ENCODE data around the gene ARHGAP25.

Gene ARHGAP25

GRCh38 chr2:68743531-68743930, 8.9 kb downstream of the ARHGAP25 start:
- no peak for DNase-seq

GRCh38 chr2:68744366-68744912, 9.8 kb downstream of the ARHGAP25 start:
- no peak for DNase-seq

- no peak for DNase-seq
Measured at GRCh38 chr2:68745006-68745405, 10.4 kb downstream of the ARHGAP25 start.

- DNase-seq: no peak
Measured at GRCh38 chr2:68746408-68746807, 11.8 kb downstream of the ARHGAP25 start.

GRCh38 chr2:68747413-68747812, 12.8 kb downstream of the ARHGAP25 start:
- DNase-seq: no peak

- no peak for DNase-seq
Measured at GRCh38 chr2:68747900-68748299, 13.3 kb downstream of the ARHGAP25 start.

- no peak for DNase-seq
Measured at GRCh38 chr2:68748568-68748967, 14.0 kb downstream of the ARHGAP25 start.

- no peak for DNase-seq
Measured at GRCh38 chr2:68749345-68749744, 14.7 kb downstream of the ARHGAP25 start.

GRCh38 chr2:68750592-68751396, 16.2 kb downstream of the ARHGAP25 start:
- DNase-seq: no peak

- DNase-seq: peak; percentile 88 to 92
Measured at GRCh38 chr2:68751397-68752339, 17.1 kb downstream of the ARHGAP25 start.

GRCh38 chr2:68753318-68753717, 18.7 kb downstream of the ARHGAP25 start:
- DNase-seq: peak in 1 of 2 donors; percentile 60

- no peak for DNase-seq
Measured at GRCh38 chr2:68755071-68755470, 20.5 kb downstream of the ARHGAP25 start.

- DNase-seq: no peak
Measured at GRCh38 chr2:68756178-68756577, 21.6 kb downstream of the ARHGAP25 start.

GRCh38 chr2:68757081-68757480, 22.5 kb downstream of the ARHGAP25 start:
- no peak for DNase-seq

GRCh38 chr2:68762100-68762499, 27.5 kb downstream of the ARHGAP25 start:
- no peak for DNase-seq

- DNase-seq: peak; percentile 41 to 76
Measured at GRCh38 chr2:68762665-68763064, 28.1 kb downstream of the ARHGAP25 start.

- no peak for DNase-seq
Measured at GRCh38 chr2:68764041-68764805, 29.6 kb downstream of the ARHGAP25 start.

- no peak for DNase-seq
Measured at GRCh38 chr2:68764806-68765311, 30.2 kb downstream of the ARHGAP25 start.

- no peak for DNase-seq
Measured at GRCh38 chr2:68765739-68766375, 31.2 kb downstream of the ARHGAP25 start.

- peak; percentile 84 to 87 for DNase-seq
Measured at GRCh38 chr2:68766376-68766845, 31.8 kb downstream of the ARHGAP25 start.

Measured in CD4-positive, alpha-beta T cell treated with Interferon alpha-2 for 1 hour (primary cell).